ENCODE data around the gene EMC6.
"Not testable (repeated sequence)": the region's sequence is repeated elsewhere in the genome, so short reads cannot be mapped to it uniquely, and the experiment has no call there.

EMC6 gene

GRCh38 chr17:3704931-3705717, 36.5 kb downstream of the EMC6 start:
- no peak for DNase-seq

GRCh38 chr17:3705718-3705984, 37.0 kb downstream of the EMC6 start:
- DNase-seq, result not testable (repeated sequence)

- DNase-seq, result no peak
Observed at GRCh38 chr17:3708366-3708765, 39.8 kb downstream of the EMC6 start.

- no peak for DNase-seq
Observed at GRCh38 chr17:3710951-3711383, 42.4 kb downstream of the EMC6 start.

GRCh38 chr17:3712811-3713463, 44.3 kb downstream of the EMC6 start:
- no peak for DNase-seq

- DNase-seq, result no peak
Observed at GRCh38 chr17:3715296-3715695, 46.7 kb downstream of the EMC6 start.

GRCh38 chr17:3718201-3718600, 49.6 kb downstream of the EMC6 start:
- no peak for DNase-seq

GRCh38 chr17:3719265-3719664, 50.7 kb downstream of the EMC6 start:
- no peak for DNase-seq
